SIG-M5 (cell line): ENCODE results near the gene PNPLA7.

Source experiments
- DNase-seq: peaks from one replicate; lab custom pipeline; 2025; lab: John Stamatoyannopoulos, UW

PNPLA7 gene

GRCh38 chr9:137449931-137450538 is 100.2 kb downstream of the PNPLA7 start:
- no peak for DNase-seq

DNA sequence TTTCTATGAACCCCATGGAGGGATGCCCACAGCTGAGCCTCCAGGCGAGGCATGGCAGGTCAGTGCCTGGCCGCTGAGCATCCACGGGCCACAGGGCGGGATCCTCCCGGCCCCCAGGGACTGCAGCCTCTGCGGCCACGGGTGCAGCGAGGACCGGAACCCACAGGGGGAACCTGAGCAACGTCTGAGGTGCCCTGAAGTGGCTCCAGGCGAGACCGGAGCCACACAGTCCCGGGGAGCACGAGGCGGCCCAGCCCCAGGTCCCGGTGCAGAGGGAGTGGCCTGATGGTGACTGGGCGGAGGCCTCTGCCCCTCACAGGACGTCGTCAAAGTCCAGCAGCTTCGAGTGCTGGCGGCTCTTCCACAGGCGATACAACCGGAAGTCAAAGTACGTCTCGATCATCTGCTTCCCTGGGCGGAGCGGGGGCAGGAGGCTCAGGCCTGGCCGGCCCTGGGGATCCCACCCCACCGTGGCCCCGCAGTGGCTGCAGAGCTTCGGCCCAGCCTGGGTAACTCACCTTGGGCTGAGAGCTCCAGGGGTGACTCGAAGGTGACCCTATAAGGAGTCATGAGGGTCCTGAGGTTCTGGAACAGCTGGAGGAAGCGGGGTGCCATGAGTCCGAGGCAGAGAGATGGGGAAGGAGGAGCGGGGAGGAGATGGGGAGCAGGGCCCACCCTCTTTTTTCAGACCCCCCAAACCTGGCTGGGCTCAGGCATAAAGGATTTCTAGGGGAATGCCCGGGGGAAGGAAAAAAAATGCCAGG is 100.9 kb downstream of the PNPLA7 start:
- no peak for DNase-seq

DNA sequence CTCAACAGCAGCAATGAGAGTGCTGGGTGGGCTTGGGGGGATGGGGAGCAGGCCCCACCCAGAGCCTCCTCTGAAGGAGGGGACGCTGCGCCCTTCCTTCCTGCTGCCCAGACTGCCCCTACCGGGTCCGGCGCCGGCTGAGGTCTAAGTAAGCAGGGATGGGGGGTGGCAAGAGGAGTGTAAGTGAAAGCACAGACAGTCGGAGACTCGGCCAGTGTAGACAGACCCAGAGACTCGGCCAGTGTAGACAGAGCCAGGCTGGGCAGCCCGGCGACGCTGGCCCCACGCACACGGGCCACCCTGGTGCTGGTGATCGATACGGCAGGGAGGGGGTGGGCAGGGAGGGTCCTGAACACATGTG is 101.6 kb downstream of the PNPLA7 start:
- DNase-seq: no peak

DNA sequence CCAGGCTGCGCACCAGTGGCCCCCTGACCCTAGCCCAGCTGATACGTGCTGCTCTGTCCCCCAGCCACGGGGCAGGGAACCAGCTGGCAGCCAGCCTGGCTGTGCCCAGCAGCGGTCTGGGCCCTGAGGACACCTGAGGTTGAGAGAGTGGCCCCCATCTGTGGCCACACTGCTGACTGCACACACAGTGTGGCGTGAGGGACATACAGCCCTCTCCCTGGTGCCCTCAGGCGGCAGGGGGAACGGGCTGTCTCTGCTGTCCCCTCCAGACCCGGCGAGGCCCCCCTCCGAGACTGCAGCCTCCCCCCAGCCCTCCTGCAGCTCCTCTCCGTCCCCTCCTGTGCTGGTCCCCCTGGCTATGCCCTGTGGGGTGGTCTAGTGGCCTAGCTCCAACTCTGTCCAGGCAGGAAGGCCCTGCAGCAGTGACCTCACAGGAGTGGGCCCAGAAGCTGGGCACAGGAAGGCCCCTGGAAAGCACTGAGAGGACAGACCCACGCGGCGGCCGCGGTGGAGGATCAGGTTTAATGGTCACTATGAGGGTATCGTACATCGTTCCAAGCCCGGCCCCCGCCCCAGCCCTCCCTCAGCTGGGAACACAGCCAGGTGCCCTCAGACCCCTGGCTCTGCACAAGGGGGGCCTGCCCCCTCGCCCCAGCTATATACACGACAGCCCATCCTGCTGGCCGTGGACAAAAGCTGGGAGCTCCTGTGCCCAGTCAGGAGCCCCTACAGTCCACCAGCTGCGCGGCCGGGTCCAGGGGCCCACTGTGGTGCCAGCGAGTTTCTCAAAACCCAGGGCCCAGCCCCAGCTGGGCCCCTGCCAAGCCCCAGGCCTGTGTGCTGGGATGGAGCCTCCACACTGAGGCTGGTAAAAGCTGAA is 102.2 kb downstream of the PNPLA7 start:
- no peak for DNase-seq

DNA sequence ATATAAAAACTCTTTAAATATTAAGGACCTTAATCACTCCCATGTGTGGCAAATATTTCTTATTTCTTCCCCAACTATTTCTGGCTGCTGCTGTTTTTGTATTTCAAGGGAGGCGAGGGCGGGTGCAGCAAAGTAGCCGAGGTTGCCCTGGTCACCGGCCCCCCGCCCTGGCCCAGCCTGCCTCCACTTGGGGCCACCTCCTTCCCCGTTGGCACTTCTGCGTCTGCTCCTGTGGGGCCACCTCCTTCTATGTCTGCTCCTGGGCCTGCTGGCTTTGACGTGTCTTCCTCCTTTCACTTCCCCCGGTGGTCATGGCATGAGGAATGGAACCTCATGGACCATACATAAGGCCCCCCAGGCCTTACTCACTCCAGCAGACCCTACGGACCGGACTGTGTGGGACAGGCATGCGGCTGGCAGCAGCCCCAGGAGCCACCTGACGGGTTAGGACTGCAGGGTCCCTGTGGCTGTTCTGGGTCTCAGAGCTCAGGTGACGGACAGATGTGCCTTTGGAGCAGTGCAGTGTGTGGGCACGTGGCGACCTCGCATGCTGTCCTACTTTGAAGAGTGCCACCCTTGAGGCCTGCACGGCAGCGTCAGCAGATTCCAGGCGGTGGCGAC is 103.2 kb downstream of the PNPLA7 start:
- no peak for DNase-seq

DNA sequence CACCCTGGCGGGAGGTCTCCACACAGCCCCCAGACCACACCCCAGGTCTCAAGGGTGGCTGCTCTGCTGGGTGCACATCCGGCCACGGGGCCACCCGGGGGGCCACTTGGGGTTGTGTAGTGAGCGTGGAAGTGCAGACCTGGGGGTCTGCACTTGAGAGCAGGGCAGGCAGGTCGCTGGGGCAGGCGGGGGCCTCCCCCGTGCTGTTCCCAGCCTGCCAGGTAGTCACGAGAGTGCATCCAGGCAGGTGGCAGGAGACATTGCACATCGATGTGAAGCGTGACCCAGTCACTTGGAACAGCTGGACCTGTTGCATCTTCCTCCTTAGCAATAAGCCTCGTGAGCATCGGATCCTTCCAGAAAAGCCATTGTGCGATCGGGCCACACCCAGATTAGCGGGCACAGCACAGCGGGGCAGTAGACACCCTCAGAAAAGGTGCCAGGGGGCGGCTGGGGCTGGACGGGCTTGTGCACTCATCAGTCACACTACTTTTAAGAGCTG is 104.2 kb downstream of the PNPLA7 start:
- DNase-seq: no peak

- no peak for DNase-seq
These were observed 104.9 kb downstream of the PNPLA7 start for GRCh38 chr9:137445275-137445807.

- no peak for DNase-seq
These were observed 106.0 kb downstream of the PNPLA7 start for GRCh38 chr9:137444106-137444790.

DNA sequence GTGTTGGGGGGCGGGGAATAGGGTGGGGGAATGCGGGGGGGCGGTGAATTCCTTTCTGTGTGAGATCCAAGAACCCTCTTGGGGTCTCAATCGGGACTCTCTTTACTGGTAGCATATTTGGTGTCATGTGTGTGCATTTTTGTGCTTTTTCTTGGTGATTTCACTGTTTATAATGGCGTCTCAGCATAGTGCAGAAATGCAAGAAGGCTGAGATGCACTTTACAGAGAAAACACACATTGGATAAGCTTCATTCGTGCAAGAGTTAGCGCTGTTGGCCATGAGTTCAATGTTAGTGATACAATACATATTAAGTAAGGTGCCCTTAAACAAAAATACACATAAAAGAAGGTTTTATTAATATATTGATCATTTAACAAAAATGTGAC is 108.3 kb downstream of the PNPLA7 start:
- no peak for DNase-seq

- no peak for DNase-seq
These were observed 108.8 kb downstream of the PNPLA7 start, which contains the start of gene ENTPD8 for GRCh38 chr9:137441289-137441934. ENTPD8 (minus strand) TSS chr9:137441357; CDS start chr9:137438285, 3,072 bp downstream.

DNA sequence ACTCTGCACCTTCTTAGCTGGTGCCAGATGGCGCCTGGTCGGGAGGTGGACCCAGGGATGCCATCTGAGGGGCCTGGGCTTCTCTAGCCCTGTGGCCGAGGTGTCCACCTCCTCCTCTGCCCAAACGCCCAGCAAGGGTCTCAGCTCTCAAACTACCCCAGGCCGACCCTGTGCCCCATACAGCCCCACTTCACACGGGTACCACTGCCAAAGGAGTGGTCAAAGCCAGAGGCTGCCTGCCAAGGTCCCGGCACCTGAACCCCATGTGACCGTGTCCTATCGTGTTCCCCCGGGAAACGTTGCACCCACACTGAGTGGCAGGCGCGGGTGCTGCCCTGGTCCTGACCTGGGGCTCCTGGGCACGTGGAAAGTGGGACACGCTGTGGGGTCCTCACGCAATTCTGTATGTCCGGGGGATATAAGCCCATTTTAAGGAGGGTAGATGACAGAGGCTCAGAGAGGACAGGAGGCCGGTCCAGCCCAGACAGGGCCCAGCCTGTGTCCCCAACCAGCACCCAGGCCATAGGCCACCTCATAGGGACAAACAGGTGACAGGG is 111.0 kb downstream of the PNPLA7 start:
- no peak for DNase-seq

- DNase-seq: no peak
These were observed 111.5 kb downstream of the PNPLA7 start for GRCh38 chr9:137438591-137439157.

GRCh38 chr9:137437691-137438590 is 112.3 kb downstream of the PNPLA7 start:
- DNase-seq: no peak

DNA sequence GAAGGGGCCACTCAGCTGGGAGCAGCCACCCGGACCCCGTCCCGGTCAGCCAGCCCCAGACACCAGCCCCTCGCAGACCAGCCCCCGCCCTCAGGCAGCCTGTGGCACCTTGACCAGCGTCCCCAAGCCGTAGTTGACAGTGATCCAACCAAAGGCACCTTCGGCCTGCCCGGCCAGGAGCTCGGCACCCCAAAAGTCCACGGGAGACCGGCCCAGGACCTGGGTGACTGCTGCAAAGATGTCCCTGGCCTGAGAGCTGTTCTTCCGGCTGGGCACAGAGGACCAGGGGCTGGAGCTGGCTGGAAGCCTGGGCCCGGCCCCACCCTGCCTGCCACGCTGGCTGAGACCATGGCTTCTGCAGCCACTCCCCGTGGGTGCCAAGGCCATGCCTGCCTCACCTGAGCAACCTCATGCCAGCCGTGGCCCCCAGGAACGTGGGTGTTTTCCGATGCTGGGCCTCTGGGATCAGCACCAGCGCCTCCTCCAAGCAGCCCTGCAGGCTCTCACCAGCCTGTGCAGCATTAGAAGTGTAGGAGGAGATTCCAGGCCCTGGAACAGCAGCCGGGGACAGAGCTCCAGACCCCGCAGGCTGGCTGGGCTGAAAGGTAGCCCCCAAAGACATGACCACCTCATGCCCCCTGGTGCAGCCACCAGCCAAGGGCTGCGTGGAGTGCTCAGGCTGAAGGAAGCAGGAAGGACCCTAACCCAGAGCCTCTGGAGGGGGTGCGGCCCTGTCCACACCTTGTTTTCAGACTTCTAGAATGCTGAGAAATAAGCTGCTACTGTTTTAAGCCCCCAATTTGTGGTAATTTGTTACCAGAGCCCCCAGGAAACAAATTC is 113.2 kb downstream of the PNPLA7 start:
- no peak for DNase-seq

DNA sequence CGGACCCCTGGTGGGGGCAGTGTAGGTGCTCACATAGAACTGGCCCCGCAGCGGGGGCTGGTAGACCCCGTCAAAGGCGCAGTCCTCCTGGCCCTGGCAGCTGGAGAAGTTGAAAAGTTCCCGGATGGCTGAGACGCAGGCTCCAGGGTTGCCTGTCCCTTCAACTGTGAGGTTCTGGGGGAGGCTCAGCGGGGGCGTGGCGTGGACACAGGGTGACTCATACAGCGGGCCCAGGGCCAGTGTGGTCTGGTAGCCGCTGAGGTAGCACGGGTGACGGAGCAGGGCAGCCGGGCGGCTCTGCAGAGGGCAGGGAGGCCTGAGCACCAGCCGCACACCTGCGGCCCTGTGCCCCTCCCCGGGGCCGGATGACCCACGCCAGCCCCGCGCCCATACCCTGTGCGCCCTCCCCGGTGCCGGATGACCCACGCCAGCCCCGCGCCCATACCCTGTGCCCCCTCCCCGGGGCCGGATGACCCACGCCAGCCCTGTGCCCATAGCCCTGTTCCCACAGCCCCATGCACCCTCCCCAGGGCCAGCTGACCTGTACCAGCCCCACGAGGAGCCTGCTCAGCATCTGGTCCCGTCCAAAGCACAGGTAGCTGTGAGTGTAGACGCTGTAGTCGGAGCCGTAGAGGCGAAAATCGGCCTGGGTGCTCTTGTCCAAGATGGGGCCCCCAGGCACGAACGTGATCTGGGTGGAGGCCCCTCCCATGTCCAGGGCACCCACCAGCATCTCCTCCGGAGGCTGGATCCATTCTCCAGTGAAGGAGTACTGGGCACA is 114.0 kb downstream of the PNPLA7 start:
- no peak for DNase-seq

- no peak for DNase-seq
These were observed 114.8 kb downstream of the PNPLA7 start for GRCh38 chr9:137435381-137435891.
